Calu3 (cell line): Measurements from ENCODE around the gene CD2AP. TPM values are rescaled to one million over a fixed set of nuclear protein-coding genes. Genes with fewer than 3 reads are reported as not detected.

Source experiments
- BruUV-seq: library from RNA; stranded (reverse); fragments of 400-500 nt; replicated peaks from 2 replicates; lab custom pipeline; 2021; lab: Mats Ljungman, UMichigan
- CTCF ChIA-PET: fragments of 300-600 bp; sonication (Branson Sonifier 250); formaldehyde crosslinking; loops from one replicate; lab custom pipeline; 2022; ENCODE audit warnings: antibody characterized with exemption; lab: Charles Lee
- DNase-seq: peaks from one replicate; pipeline ENCODE4 v3.0.0; 2022
- H3K27ac Mint-ChIP-seq: one replicate; pipeline ENCODE4 v1.8.0; 2022; ENCODE audit warnings: mixed read lengths; ENCODE audit not compliant: unreplicated experiment
- H3K27me3 Mint-ChIP-seq: one replicate; pipeline ENCODE4 v1.8.0; 2022; ENCODE audit warnings: mixed read lengths; ENCODE audit not compliant: unreplicated experiment
- H3K36me3 Mint-ChIP-seq: one replicate; pipeline ENCODE4 v1.8.0; 2022; ENCODE audit warnings: mild to moderate bottlenecking, moderate library complexity, mixed read lengths; ENCODE audit not compliant: insufficient read depth, unreplicated experiment
- H3K4me1 Mint-ChIP-seq: one replicate; pipeline ENCODE4 v1.8.0; 2022; ENCODE audit warnings: mild to moderate bottlenecking, low read depth, mixed read lengths; ENCODE audit not compliant: unreplicated experiment
- H3K4me3 Mint-ChIP-seq: one replicate; pipeline ENCODE4 v1.8.0; 2022; ENCODE audit warnings: mild to moderate bottlenecking, low read depth, moderate library complexity, mixed read lengths; ENCODE audit not compliant: unreplicated experiment
- H3K9me3 Mint-ChIP-seq: one replicate; pipeline ENCODE4 v1.8.0; 2022; ENCODE audit warnings: low read depth, mixed read lengths; ENCODE audit not compliant: unreplicated experiment
- CTCF ChIP-seq: fragments of 200-600 bp; IDR thresholded peaks from one replicate; pipeline ENCODE4 v1.8.0; 2022; ENCODE audit warnings: antibody characterized with exemption; ENCODE audit not compliant: unreplicated experiment
- intact Hi-C: fragments of 100-400 bp; cut with micrococcal nuclease; formaldehyde crosslinking; loops from one replicate; pipeline ENCODE4 v1.10.0; 2022; ENCODE audit not compliant: unreplicated experiment
- total RNA-seq: library from RNA; stranded (reverse); gene quantifications from 2 replicates; pipeline ENCODE4 v1.2.3, GENCODE V29; 2022

CD2AP gene
- total RNA-seq, 1 experiment from 2014 or later: 105 TPM

DNA sequence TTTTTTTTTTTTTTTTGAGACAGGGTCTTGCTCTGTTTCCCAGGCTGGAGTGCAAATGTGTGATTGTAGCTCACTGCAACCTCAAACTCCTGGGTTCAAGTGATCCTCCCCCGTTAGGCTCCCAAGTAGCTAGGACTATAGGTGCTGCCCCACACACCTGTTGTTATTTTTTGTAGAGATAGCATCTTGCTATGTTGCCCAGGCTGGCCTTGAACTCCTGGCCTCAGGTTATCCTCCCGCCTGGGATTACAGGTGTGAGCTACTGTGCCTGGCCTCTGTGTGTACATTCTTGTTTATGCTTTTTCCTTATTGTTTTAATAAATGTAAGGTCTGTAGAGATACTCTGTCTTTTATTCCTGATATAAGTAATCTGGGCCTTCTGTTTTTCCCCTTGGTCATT, 14.8 kb downstream of the CD2AP start:
- TF ChIP-seq CTCF: no peak
- Mint-ChIP-seq H3K9me3 (no peaks in the 10 kb centered on the region), H3K4me1 (peaks cover 69% of the 10 kb centered on the region), H3K27ac (peak overlapping the region; percentile 60), H3K36me3 (peaks cover 16% of the 10 kb centered on the region), H3K27me3 (no peaks in the 10 kb centered on the region), H3K4me3 (no peak overlapping the region)
- intact Hi-C loops: loop anchor here (5.0 kb wide), 2 partner anchors 35 to 185 kb away; partner anchors contain the start of gene TNFRSF21
- no TSS peak for BruUV-seq
- CTCF ChIA-PET: interaction anchor here (0.6 kb wide), 1 partner anchor 15 kb away, joined by 3 read pairs; the partner anchor contains the start of gene CD2AP
- DNase-seq: no peak

DNA sequence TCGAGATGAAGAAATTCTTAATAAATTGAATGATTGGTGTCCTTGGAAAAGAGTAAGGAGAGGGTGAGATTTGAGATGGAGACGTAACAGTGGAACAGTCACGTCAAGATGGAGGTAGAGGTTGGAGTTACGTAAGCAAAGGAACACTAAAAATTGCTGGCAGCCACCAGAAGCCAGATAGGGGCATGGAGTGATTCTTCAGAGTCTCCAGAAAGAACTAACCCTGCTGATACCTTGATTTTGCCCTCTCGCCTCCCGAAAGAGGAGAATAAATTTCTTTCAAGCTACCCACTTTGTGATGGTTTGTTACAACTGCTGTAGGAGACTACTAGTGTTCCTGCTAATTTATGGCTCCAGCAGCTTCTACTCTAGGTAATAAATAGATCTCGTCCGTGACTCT, 17.6 kb downstream of the CD2AP start:
- Mint-ChIP-seq H3K9me3 (no peaks in the 10 kb centered on the region), H3K4me1 (peaks cover 90% of the 10 kb centered on the region), H3K27me3 (no peaks in the 10 kb centered on the region), H3K4me3 (peak overlapping the region; percentile 57), H3K36me3 (peaks cover 18% of the 10 kb centered on the region), H3K27ac (peak overlapping the region; percentile 60)
- no peak for DNase-seq
- BruUV-seq: no TSS peak
- CTCF ChIA-PET: no interaction called here
- TF ChIP-seq CTCF: no peak
- intact Hi-C loops: no loop called here

GRCh38 chr6:47495954-47496545, 18.5 kb downstream of the CD2AP start:
- TF ChIP-seq CTCF: no peak
- Mint-ChIP-seq H3K27me3 (no peaks in the 10 kb centered on the region), H3K4me3 (peak overlapping the region; percentile 57), H3K9me3 (no peaks in the 10 kb centered on the region), H3K27ac (peak overlapping the region; percentile 60), H3K36me3 (peaks cover 18% of the 10 kb centered on the region), H3K4me1 (peaks cover 90% of the 10 kb centered on the region)
- BruUV-seq: no TSS peak
- CTCF ChIA-PET: no interaction called here
- intact Hi-C loops: no loop called here
- DNase-seq: no peak

DNA sequence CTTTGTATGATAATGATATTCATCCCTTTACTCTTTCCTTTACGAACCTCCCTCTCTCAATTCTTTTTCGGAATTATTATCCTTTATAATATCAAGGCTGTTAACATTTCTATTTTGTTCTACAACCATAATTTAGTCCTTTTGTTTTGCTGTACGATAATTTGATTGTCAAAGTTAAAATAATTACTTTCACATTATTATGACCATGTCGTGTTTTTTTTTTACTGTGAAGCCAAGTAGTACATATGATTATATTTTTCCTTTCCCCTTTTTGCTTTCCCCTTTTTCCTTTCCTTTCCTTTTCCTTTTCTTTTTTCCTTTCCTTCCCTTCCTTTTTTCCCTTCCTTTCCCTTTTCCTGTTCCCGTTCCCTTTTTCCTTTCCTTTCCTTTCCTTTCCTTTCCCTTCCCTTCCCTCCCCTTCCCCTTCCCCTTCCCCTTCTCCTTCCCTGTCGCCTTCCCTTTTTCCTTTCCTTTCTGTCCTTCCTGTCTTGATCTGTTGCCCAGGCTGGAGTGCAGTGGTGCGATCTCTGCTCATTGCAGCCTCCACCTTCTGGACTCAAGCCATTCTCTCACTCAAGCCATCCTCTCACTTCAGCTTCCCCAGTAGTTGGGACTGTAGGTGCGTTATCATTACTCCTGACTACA, 19.5 kb downstream of the CD2AP start:
- peaks cover 18% of the 10 kb centered on the region for H3K36me3 Mint-ChIP-seq
- H3K4me3 Mint-ChIP-seq: peak overlapping the region; percentile 57
- H3K27me3 Mint-ChIP-seq: no peaks in the 10 kb centered on the region
- peaks cover 96% of the 10 kb centered on the region for H3K4me1 Mint-ChIP-seq
- TF ChIP-seq CTCF: no peak
- intact Hi-C loops: no loop called here
- CTCF ChIA-PET: interaction anchor here (0.9 kb wide), 1 partner anchor 1209 kb away, joined by 3 read pairs; no protein-coding TSS in a partner anchor
- no TSS peak for BruUV-seq
- no peaks in the 10 kb centered on the region for H3K9me3 Mint-ChIP-seq
- DNase-seq: no peak
- peak overlapping the region; percentile 60 for H3K27ac Mint-ChIP-seq
